ENCODE data around the gene AEBP2. TPM values are rescaled to one million over a fixed set of nuclear protein-coding genes. Genes with fewer than 3 reads are reported as not detected.

AEBP2 gene
- total RNA-seq, 1 donor, result 19.2 TPM

DNA sequence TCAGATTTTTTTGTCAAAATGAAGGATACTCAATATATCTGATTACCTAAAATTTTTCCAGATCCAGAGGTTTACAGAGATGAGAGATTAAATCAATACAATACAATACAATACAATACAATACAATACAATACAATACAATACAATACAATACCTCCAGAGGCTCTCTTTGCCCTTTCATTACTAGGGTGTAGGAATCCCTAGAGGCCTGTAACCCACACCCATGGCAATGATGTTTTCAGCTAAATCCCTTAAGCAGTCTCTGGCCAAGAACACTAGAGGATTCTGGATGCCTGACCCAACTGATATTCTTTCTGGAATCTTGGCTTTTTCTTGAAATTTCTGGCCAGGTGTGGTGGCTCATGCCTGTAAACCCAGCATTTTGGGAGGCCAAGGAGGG is 23.7 kb upstream of the AEBP2 start:
- Histone ChIP-seq H3K4me1 (ENCODE audit: insufficient read depth, low read length) (no peaks in the 10 kb centered on the region), H3K9me3 (ENCODE audit: low read depth, low read length) (no peaks in the 10 kb centered on the region), H3K27ac (ENCODE audit: low read depth, low read length) (no peak overlapping the region), H3K36me3 (ENCODE audit: insufficient read depth, low read length) (no peaks in the 10 kb centered on the region), H3K27me3 (ENCODE audit: insufficient read depth, low read length) (no peaks in the 10 kb centered on the region), H3K4me2 (ENCODE audit: insufficient read depth, low read length) (no peak overlapping the region), H3K4me3 (ENCODE audit: insufficient read depth, low read length) (no peak overlapping the region), H4K20me1 (ENCODE audit: insufficient read depth, low read length) (no peaks in the 10 kb centered on the region), H3K79me2 (ENCODE audit: insufficient read depth, low read length) (no peaks in the 10 kb centered on the region), H2AFZ (ENCODE audit: low read length) (no peak overlapping the region)
- TF ChIP-seq, protein P1, sequence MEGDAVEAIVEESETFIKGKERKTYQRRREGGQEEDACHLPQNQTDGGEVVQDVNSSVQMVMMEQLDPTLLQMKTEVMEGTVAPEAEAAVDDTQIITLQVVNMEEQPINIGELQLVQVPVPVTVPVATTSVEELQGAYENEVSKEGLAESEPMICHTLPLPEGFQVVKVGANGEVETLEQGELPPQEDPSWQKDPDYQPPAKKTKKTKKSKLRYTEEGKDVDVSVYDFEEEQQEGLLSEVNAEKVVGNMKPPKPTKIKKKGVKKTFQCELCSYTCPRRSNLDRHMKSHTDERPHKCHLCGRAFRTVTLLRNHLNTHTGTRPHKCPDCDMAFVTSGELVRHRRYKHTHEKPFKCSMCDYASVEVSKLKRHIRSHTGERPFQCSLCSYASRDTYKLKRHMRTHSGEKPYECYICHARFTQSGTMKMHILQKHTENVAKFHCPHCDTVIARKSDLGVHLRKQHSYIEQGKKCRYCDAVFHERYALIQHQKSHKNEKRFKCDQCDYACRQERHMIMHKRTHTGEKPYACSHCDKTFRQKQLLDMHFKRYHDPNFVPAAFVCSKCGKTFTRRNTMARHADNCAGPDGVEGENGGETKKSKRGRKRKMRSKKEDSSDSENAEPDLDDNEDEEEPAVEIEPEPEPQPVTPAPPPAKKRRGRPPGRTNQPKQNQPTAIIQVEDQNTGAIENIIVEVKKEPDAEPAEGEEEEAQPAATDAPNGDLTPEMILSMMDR (IDR thresholded peaks at IDR 0.05; ENCODE audit: extremely low read depth, low read depth, low read length), result no peak
- peak; percentile 62 for DNase-seq (ENCODE audit: insufficient read length, low spot score, missing footprints)

DNA sequence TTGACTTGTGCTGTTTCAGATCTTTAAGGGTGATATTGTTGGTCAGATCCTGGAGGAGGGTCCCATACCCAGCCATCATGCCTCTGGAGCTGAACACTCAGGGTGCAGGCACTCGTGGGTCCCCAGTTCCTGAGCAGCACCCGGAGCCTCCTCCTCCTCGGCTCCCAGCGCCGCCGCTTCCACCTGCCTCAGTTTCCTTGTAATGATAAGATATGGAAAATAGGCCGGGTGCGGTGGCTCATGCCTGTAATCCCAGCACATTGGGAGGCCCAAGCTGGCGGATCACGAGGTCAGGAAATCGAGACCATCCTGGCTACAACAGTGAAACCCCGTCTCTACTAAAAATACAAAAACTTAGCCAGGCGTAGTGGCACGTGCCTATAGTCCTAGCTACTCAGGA is 20.2 kb upstream of the AEBP2 start:
- DNase-seq (ENCODE audit: insufficient read length, low spot score, missing footprints), result no peak
- H3K36me3 ChIP-seq (ENCODE audit: insufficient read depth, low read length), result no peaks in the 10 kb centered on the region
- H3K79me2 ChIP-seq (ENCODE audit: insufficient read depth, low read length), result no peaks in the 10 kb centered on the region
- no peak overlapping the region for H3K4me2 ChIP-seq (ENCODE audit: insufficient read depth, low read length)
- TF ChIP-seq, protein P1 (IDR thresholded peaks at IDR 0.05; ENCODE audit: extremely low read depth, low read depth, low read length), result no peak
- H2AFZ ChIP-seq (ENCODE audit: low read length), result no peak overlapping the region
- no peak overlapping the region for H3K4me3 ChIP-seq (ENCODE audit: insufficient read depth, low read length)
- H3K27ac ChIP-seq (ENCODE audit: low read depth, low read length), result no peak overlapping the region
- no peaks in the 10 kb centered on the region for H4K20me1 ChIP-seq (ENCODE audit: insufficient read depth, low read length)
- H3K9me3 ChIP-seq (ENCODE audit: low read depth, low read length), result no peaks in the 10 kb centered on the region
- H3K27me3 ChIP-seq (ENCODE audit: insufficient read depth, low read length), result no peaks in the 10 kb centered on the region
- no peaks in the 10 kb centered on the region for H3K4me1 ChIP-seq (ENCODE audit: insufficient read depth, low read length)

DNA sequence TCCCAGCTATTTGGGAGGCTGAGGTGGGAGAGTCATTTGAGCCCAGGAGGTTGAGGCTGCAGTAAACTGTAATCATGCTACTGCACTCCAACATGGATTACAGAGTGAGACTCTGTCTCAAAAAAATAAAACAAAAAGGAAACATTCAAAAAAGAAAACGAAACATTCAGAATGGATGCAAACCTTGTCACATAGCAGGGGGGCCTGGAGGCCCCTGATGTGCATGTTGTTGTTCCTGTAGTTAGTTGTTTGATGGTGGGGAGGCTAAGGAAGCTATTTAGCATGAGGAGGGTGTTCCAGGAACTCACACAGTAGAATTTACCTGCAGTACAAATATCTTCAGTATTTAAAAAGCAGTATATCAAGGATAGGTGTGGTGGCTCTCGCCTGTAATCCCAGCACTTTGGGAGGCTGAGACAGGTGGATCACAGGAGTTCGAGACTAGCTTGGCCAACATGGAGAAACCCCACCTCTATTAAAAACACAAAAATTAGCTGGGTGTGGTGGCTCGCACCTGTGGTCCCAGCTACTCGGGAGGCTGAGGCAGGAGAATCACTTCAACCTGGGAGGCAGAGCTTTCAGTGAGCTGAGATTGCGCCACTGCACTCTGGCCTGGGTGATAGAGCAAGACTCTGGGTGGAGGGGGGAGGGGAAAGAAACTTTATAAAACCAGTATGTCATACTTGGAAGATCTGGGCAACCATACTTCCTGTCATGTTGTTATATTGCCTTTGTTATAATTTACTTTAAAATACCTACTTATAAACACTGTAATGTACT is 17.6 kb upstream of the AEBP2 start:
- no peak overlapping the region for H3K4me3 ChIP-seq (ENCODE audit: insufficient read depth, low read length)
- no peaks in the 10 kb centered on the region for H3K79me2 ChIP-seq (ENCODE audit: insufficient read depth, low read length)
- H3K4me2 ChIP-seq (ENCODE audit: insufficient read depth, low read length), result no peak overlapping the region
- no peaks in the 10 kb centered on the region for H4K20me1 ChIP-seq (ENCODE audit: insufficient read depth, low read length)
- DNase-seq (ENCODE audit: insufficient read length, low spot score, missing footprints), result no peak
- H3K27ac ChIP-seq (ENCODE audit: low read depth, low read length), result no peak overlapping the region
- no peaks in the 10 kb centered on the region for H3K36me3 ChIP-seq (ENCODE audit: insufficient read depth, low read length)
- H3K4me1 ChIP-seq (ENCODE audit: insufficient read depth, low read length), result no peaks in the 10 kb centered on the region
- H2AFZ ChIP-seq (ENCODE audit: low read length), result peak overlapping the region; percentile 47
- TF ChIP-seq, protein P1 (IDR thresholded peaks at IDR 0.05; ENCODE audit: extremely low read depth, low read depth, low read length), result no peak
- no peaks in the 10 kb centered on the region for H3K27me3 ChIP-seq (ENCODE audit: insufficient read depth, low read length)
- H3K9me3 ChIP-seq (ENCODE audit: low read depth, low read length), result no peaks in the 10 kb centered on the region

DNA sequence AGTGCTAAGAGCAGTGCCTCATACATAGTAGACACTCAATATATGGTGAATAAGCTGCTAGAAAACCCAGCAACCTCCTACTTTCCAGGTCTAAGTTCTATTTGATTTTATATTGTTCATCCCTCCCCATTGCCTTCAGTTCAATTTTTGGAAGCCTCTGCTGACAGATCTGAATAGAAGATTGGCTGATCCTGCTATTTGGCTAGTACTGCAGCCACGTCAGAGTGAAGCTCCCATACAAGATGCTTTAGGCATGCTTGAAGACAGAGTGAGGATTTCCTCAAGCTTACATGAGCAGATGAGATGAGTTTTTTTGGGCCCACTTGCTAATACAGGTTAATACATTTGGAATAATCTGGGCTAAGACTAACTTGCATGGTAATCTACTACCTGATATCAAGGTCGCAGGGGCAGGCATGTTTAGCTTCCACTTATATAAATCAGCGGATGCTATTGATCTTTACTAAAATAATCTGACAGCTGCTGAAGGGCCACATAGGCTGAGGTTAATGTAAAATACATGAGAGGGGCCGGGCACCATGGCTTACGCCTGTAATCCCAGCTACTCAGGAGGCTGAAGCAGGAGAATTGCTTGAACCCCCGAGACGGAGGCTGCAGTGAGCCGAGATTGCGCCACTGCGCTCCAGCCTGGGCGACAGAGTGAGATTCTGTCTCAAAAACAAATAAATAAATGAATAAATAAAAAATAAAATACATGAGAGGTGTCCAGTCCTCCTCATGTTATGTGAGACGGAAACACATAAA is 15.9 kb upstream of the AEBP2 start:
- H3K4me2 ChIP-seq (ENCODE audit: insufficient read depth, low read length), result no peak overlapping the region
- no peaks in the 10 kb centered on the region for H3K79me2 ChIP-seq (ENCODE audit: insufficient read depth, low read length)
- H3K4me1 ChIP-seq (ENCODE audit: insufficient read depth, low read length), result no peaks in the 10 kb centered on the region
- no peak for DNase-seq (ENCODE audit: insufficient read length, low spot score, missing footprints)
- H3K36me3 ChIP-seq (ENCODE audit: insufficient read depth, low read length), result no peaks in the 10 kb centered on the region
- H3K9me3 ChIP-seq (ENCODE audit: low read depth, low read length), result no peaks in the 10 kb centered on the region
- no peaks in the 10 kb centered on the region for H4K20me1 ChIP-seq (ENCODE audit: insufficient read depth, low read length)
- H3K27me3 ChIP-seq (ENCODE audit: insufficient read depth, low read length), result no peaks in the 10 kb centered on the region
- H3K4me3 ChIP-seq (ENCODE audit: insufficient read depth, low read length), result no peak overlapping the region
- no peak overlapping the region for H2AFZ ChIP-seq (ENCODE audit: low read length)
- TF ChIP-seq, protein P1 (IDR thresholded peaks at IDR 0.05; ENCODE audit: extremely low read depth, low read depth, low read length), result no peak
- H3K27ac ChIP-seq (ENCODE audit: low read depth, low read length), result no peak overlapping the region
